ENCODE data around the gene POLR2H. TPM values are rescaled to one million over a fixed set of nuclear protein-coding genes. Genes with fewer than 3 reads are reported as not detected.
A peak's percentile ranks its signal among the peaks of the same experiment; 100 is the strongest.

Gene POLR2H
- total RNA-seq, 1 experiment from 2014 or later, result 92.6 TPM

- H3K4me3 ChIP-seq (ENCODE audit: low read depth, low read length, poor library complexity, severe bottlenecking), result peak overlapping the region; percentile 81
- peak; percentile 73 for DNase-seq (ENCODE audit: low spot score)
- no TSS peak for BruUV-seq (replicated peaks)
- H3K27me3 ChIP-seq (replicated peaks; ENCODE audit: insufficient read depth, low read depth, low read length, poor library complexity), result no peaks in the 10 kb centered on the region
- intact Hi-C loops (cut with micrococcal nuclease; ENCODE audit: unreplicated experiment), result no loop called here
- H3K9me3 ChIP-seq (ENCODE audit: low read depth, low read length, poor library complexity, severe bottlenecking), result no peaks in the 10 kb centered on the region
- H3K4me1 ChIP-seq (ENCODE audit: insufficient read depth, low read length, poor library complexity, severe bottlenecking), result peaks cover 11% of the 10 kb centered on the region
- H3K27ac ChIP-seq (ENCODE audit: low read depth, low read length, poor library complexity, severe bottlenecking), result peak overlapping the region; percentile 89
- POLR2A ChIA-PET (ENCODE audit: low non-redundant PET), result interaction anchor here (0.6 kb wide), 1 partner anchor 14 kb away, joined by 8 read pairs; no protein-coding TSS in a partner anchor
- CTCF ChIA-PET, result interaction anchor here (0.6 to 1.0 kb wide), 2 partner anchors 8 to 1098 kb away, joined by 3 to 5 read pairs; no protein-coding TSS in a partner anchor
- peaks cover 17% of the 10 kb centered on the region for H3K36me3 ChIP-seq (ENCODE audit: insufficient read depth, low read length, poor library complexity, severe bottlenecking)
- TF ChIP-seq CTCF (conservative IDR thresholded peaks at IDR 0.05; ENCODE audit: low read depth, low read length) (no peak), EZH2 (IDR thresholded peaks at IDR 0.05; ENCODE audit: borderline replicate concordance, low read depth, low read length, poor library complexity, severe bottlenecking) (no peak)
These were observed 590 bp downstream of the POLR2H start for GRCh38 chr3:184361932-184362667.

DNA sequence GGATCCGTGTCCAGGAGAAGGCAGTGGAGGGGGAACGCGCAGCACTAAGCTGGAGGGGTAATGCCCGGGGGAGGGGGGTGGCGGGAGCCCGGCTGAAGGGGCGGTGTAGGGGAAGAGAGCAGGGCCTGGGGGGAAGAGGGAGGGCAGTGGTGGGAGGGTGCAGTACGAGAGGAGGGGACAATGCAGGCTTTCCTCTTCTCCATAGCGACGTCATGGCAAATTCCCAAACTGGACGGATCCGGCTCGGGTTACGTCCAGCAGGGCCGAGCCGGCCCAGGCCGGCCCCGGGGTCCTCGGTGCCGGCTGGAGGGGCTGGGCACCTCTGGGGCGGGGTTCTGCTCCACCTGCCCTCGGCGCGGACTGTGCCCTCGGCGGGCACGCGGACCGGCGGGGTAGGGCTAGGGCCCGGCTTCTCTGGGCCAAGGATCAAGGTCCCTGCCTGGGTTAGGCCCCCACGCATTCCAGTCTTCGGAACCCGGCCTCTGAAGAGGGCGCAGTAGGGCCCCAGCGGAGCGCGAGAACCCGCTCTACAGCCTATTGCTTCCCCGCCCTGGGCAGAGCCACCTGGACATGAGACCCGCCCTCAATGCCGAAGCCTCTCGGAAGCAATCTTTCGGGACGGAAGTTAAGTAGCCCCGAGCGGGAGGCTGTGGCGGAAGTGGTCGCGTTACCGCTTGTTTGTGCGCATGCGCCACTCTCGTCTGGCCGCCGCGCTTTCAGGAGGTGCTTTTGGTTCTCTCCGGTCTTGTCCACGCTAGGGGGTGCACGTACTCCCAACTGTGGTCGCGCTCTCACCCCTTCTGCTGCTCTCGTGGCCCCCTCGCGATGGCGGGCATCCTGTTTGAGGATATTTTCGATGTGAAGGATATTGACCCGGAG is 1.4 kb downstream of the POLR2H start:
- Histone ChIP-seq H3K4me3 (ENCODE audit: low read depth, low read length, poor library complexity, severe bottlenecking) (peak overlapping the region; percentile 81), H3K9me3 (ENCODE audit: low read depth, low read length, poor library complexity, severe bottlenecking) (no peaks in the 10 kb centered on the region), H3K4me1 (ENCODE audit: insufficient read depth, low read length, poor library complexity, severe bottlenecking) (peaks cover 11% of the 10 kb centered on the region), H3K36me3 (ENCODE audit: insufficient read depth, low read length, poor library complexity, severe bottlenecking) (peaks cover 23% of the 10 kb centered on the region), H3K27me3 (replicated peaks; ENCODE audit: insufficient read depth, low read depth, low read length, poor library complexity) (no peaks in the 10 kb centered on the region), H3K27ac (ENCODE audit: low read depth, low read length, poor library complexity, severe bottlenecking) (peak overlapping the region; percentile 89)
- TSS peak; percentile 59 for BruUV-seq (replicated peaks)
- intact Hi-C loops (cut with micrococcal nuclease; ENCODE audit: unreplicated experiment), result no loop called here
- DNase-seq (ENCODE audit: low spot score), result peak; percentile 98
- CTCF ChIA-PET, result interaction anchor here (0.6 to 1.0 kb wide), 2 partner anchors 9 to 1097 kb away, joined by 3 to 5 read pairs; no protein-coding TSS in a partner anchor
- TF ChIP-seq EZH2 (IDR thresholded peaks at IDR 0.05; ENCODE audit: borderline replicate concordance, low read depth, low read length, poor library complexity, severe bottlenecking), result no peak
- TF ChIP-seq CTCF (conservative IDR thresholded peaks at IDR 0.05; ENCODE audit: low read depth, low read length), result peak; percentile 76
- POLR2A ChIA-PET (ENCODE audit: low non-redundant PET), result interaction anchor here (0.6 kb wide), 1 partner anchor 13 kb away, joined by 8 read pairs; no protein-coding TSS in a partner anchor

DNA sequence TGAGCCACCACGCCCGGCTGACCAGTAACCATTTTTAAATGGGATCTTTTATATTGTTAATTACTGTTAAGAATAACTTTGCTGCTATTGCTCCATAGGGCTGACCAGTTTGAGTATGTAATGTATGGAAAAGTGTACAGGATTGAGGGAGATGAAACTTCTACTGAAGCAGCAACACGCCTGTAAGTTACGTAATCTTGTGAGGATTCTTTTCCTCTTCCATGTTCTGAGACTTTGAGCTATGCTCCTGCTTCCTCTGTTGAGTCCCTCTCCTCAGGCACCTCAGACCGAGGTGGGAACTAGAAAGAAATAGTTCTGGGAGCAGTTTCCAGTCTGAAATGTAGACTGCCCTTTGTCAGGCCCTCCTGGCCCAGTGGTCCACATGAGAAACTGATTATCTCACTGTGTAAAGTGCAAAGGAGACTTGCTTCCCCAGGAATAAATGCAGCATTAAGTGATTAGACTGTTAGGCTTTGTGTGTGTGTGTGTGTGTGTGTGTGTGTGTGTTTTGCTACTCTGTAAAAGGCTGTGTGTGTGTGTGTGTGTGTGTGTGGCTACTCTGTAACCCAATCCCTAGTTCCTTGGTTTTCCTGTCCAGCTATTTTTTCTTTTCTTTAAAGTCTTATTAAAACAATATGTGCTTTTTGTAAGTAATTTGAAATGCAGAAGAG is 5.2 kb downstream of the POLR2H start:
- TF ChIP-seq EZH2 (IDR thresholded peaks at IDR 0.05; ENCODE audit: borderline replicate concordance, low read depth, low read length, poor library complexity, severe bottlenecking), result no peak
- TF ChIP-seq CTCF (conservative IDR thresholded peaks at IDR 0.05; ENCODE audit: low read depth, low read length), result no peak
- Histone ChIP-seq H3K27ac (ENCODE audit: low read depth, low read length, poor library complexity, severe bottlenecking) (no peak overlapping the region), H3K9me3 (ENCODE audit: low read depth, low read length, poor library complexity, severe bottlenecking) (no peaks in the 10 kb centered on the region), H3K4me3 (ENCODE audit: low read depth, low read length, poor library complexity, severe bottlenecking) (no peak overlapping the region), H3K27me3 (replicated peaks; ENCODE audit: insufficient read depth, low read depth, low read length, poor library complexity) (no peaks in the 10 kb centered on the region), H3K36me3 (ENCODE audit: insufficient read depth, low read length, poor library complexity, severe bottlenecking) (peaks cover 31% of the 10 kb centered on the region), H3K4me1 (ENCODE audit: insufficient read depth, low read length, poor library complexity, severe bottlenecking) (peaks cover 9% of the 10 kb centered on the region)
- CTCF ChIA-PET, result no interaction called here
- intact Hi-C loops (cut with micrococcal nuclease; ENCODE audit: unreplicated experiment), result no loop called here
- DNase-seq (ENCODE audit: low spot score), result no peak
- BruUV-seq (replicated peaks), result TSS peak; percentile 5
- POLR2A ChIA-PET (ENCODE audit: low non-redundant PET), result no interaction called here
